ENCODE measurements around the gene PLA2G2C.

The PLA2G2C gene

GRCh38 chr1:20228314-20228825 is 42.1 kb upstream of the PLA2G2C start:
- no peak overlapping the region for H3K4me3 ChIP-seq (ENCODE audit: control insufficient read depth in 1 of 7, extremely low read depth in 1 of 7, insufficient read depth in 4 of 7, low read depth in 2 of 7, low read length in 6 of 7)
- no peak overlapping the region for H3K27ac ChIP-seq (ENCODE audit: insufficient read depth in 1 of 2, low read depth in 1 of 2, low read length in 2 of 2, poor library complexity in 1 of 2, severe bottlenecking in 2 of 2)
- DNase-seq: no peak
- ChIA-PET POLR2A (no interaction called here), CTCF (interaction anchor here (0.9 to 1.1 kb wide), 4 partner anchors 9 to 22 kb away, joined by 3 to 4 read pairs (median 4); no protein-coding TSS in a partner anchor)
- WGBS (ENCODE audit: insufficient coverage): 96% methylated on average over 8 of the region's 11 CpGs
- no peaks in the 10 kb centered on the region for H3K36me3 ChIP-seq (ENCODE audit: control insufficient read depth in 4 of 4, insufficient read depth in 4 of 4, low read length in 3 of 4)
- H3K9me3 ChIP-seq (ENCODE audit: control extremely low read depth in 1 of 5, control insufficient read depth in 4 of 5, insufficient read depth in 2 of 5, low read depth in 1 of 5, low read length in 4 of 5): peaks cover 0 to 6% (median 0%) of the 10 kb centered on the region in 5 experiments
- peaks cover 4 to 72% (median 28%) of the 10 kb centered on the region in 5 experiments for H3K27me3 ChIP-seq (replicated peaks in 2 of 5; ENCODE audit: control insufficient read depth in 4 of 5, insufficient read depth in 5 of 5, low read length in 4 of 5)
- no peaks in the 10 kb centered on the region for H3K4me1 ChIP-seq (ENCODE audit: control extremely low read depth in 1 of 4, control insufficient read depth in 4 of 4, insufficient read depth in 4 of 4, low read length in 3 of 4)

- POLR2A ChIA-PET: no interaction called here
- Histone ChIP-seq H3K27me3 (replicated peaks in 2 of 5; ENCODE audit: control insufficient read depth in 4 of 5, insufficient read depth in 5 of 5, low read length in 4 of 5) (peaks cover 4 to 76% (median 27%) of the 10 kb centered on the region in 5 experiments), H3K27ac (ENCODE audit: insufficient read depth in 1 of 2, low read depth in 1 of 2, low read length in 2 of 2, poor library complexity in 1 of 2, severe bottlenecking in 2 of 2) (no peak overlapping the region), H3K9me3 (ENCODE audit: control extremely low read depth in 1 of 5, control insufficient read depth in 4 of 5, insufficient read depth in 2 of 5, low read depth in 1 of 5, low read length in 4 of 5) (peaks cover 0 to 6% (median 0%) of the 10 kb centered on the region in 5 experiments), H3K4me1 (ENCODE audit: control extremely low read depth in 1 of 4, control insufficient read depth in 4 of 4, insufficient read depth in 4 of 4, low read length in 3 of 4) (no peaks in the 10 kb centered on the region), H3K4me3 (ENCODE audit: control insufficient read depth in 1 of 7, extremely low read depth in 1 of 7, insufficient read depth in 4 of 7, low read depth in 2 of 7, low read length in 6 of 7) (no peak overlapping the region), H3K36me3 (ENCODE audit: control insufficient read depth in 4 of 4, insufficient read depth in 4 of 4, low read length in 3 of 4) (no peaks in the 10 kb centered on the region)
- CTCF ChIA-PET: interaction anchor here (1.0 kb wide), 1 partner anchor 23 kb away, joined by 3 read pairs; no protein-coding TSS in a partner anchor
- DNase-seq: no peak
- WGBS (ENCODE audit: insufficient coverage): 55% methylated on average over 4 of the region's 4 CpGs
Measured at GRCh38 chr1:20227704-20228103, 41.4 kb upstream of the PLA2G2C start.

GRCh38 chr1:20224546-20224945 is 38.2 kb upstream of the PLA2G2C start:
- Histone ChIP-seq H3K4me3 (ENCODE audit: control insufficient read depth in 1 of 7, extremely low read depth in 1 of 7, insufficient read depth in 4 of 7, low read depth in 2 of 7, low read length in 6 of 7) (no peak overlapping the region), H3K27me3 (replicated peaks in 2 of 5; ENCODE audit: control insufficient read depth in 4 of 5, insufficient read depth in 5 of 5, low read length in 4 of 5) (peaks cover 6 to 82% (median 33%) of the 10 kb centered on the region in 5 experiments), H3K36me3 (ENCODE audit: control insufficient read depth in 4 of 4, insufficient read depth in 4 of 4, low read length in 3 of 4) (no peaks in the 10 kb centered on the region), H3K9me3 (ENCODE audit: control extremely low read depth in 1 of 5, control insufficient read depth in 4 of 5, insufficient read depth in 2 of 5, low read depth in 1 of 5, low read length in 4 of 5) (peaks cover 0 to 6% (median 0%) of the 10 kb centered on the region in 5 experiments), H3K4me1 (ENCODE audit: control extremely low read depth in 1 of 4, control insufficient read depth in 4 of 4, insufficient read depth in 4 of 4, low read length in 3 of 4) (no peaks in the 10 kb centered on the region), H3K27ac (ENCODE audit: insufficient read depth in 1 of 2, low read depth in 1 of 2, low read length in 2 of 2, poor library complexity in 1 of 2, severe bottlenecking in 2 of 2) (no peak overlapping the region)
- ChIA-PET CTCF (interaction anchor here (1.0 to 1.5 kb wide), 2 partner anchors 8 to 11 kb away, joined by 3 read pairs; no protein-coding TSS in a partner anchor), POLR2A (no interaction called here)
- 77% methylated on average over 2 of the region's 3 CpGs for WGBS (ENCODE audit: insufficient coverage)
- no peak for DNase-seq

DNA sequence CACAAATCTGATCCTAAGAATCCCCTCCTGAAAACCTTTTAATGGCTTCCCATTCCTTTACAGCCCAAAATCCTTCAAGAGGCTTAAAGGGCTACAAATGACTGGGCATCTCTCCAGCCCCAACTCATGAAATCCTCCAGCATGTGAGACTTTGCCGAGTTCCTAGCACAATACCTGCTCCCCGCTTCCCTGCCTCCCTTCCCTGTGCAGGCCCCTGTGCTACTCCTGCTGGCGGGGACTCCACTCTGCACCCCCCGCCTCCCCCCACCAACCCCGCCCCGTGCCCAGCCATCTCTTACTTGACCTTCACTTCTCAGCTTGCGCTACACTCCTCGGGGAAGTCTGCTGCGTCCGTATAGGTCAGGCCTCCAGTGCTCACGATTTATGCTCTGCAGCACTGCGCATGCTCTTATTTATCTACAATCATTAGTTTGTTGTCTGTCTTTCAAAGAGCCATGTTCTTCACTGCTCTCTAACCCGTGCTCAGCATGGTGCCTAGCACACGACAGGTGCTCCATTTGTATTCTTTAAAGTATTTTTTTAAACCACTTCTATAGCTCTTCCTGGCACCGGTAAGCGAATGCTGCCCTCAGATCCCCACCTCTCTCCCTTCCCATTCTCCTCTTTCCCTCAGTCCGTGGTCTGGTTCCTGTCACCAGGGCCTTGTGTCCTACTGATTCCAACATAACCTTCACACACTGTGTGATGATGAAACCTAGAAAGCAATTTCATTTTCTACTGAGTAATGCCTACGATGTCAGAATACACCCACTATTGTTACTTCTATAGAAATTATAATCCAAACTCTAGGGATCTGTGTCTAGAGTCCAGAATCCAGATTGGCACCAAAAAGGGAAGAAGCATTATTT is 37.5 kb upstream of the PLA2G2C start:
- H3K9me3 ChIP-seq (ENCODE audit: control extremely low read depth in 1 of 5, control insufficient read depth in 4 of 5, insufficient read depth in 2 of 5, low read depth in 1 of 5, low read length in 4 of 5): peaks cover 0 to 6% (median 0%) of the 10 kb centered on the region in 5 experiments
- DNase-seq: no peak
- CTCF ChIA-PET: interaction anchor here (1.0 kb wide), 1 partner anchor 9 kb away, joined by 3 read pairs; no protein-coding TSS in a partner anchor
- no peaks in the 10 kb centered on the region for H3K36me3 ChIP-seq (ENCODE audit: control insufficient read depth in 4 of 4, insufficient read depth in 4 of 4, low read length in 3 of 4)
- WGBS (ENCODE audit: insufficient coverage): 40% methylated on average over 12 of the region's 18 CpGs
- H3K27me3 ChIP-seq (replicated peaks in 2 of 5; ENCODE audit: control insufficient read depth in 4 of 5, insufficient read depth in 5 of 5, low read length in 4 of 5): peaks cover 6 to 77% (median 32%) of the 10 kb centered on the region in 5 experiments
- no peaks in the 10 kb centered on the region for H3K4me1 ChIP-seq (ENCODE audit: control extremely low read depth in 1 of 4, control insufficient read depth in 4 of 4, insufficient read depth in 4 of 4, low read length in 3 of 4)
- H3K27ac ChIP-seq (ENCODE audit: insufficient read depth in 1 of 2, low read depth in 1 of 2, low read length in 2 of 2, poor library complexity in 1 of 2, severe bottlenecking in 2 of 2): no peak overlapping the region
- POLR2A ChIA-PET: no interaction called here
- no peak overlapping the region for H3K4me3 ChIP-seq (ENCODE audit: control insufficient read depth in 1 of 7, extremely low read depth in 1 of 7, insufficient read depth in 4 of 7, low read depth in 2 of 7, low read length in 6 of 7)

GRCh38 chr1:20223106-20223505 is 36.8 kb upstream of the PLA2G2C start:
- Histone ChIP-seq H3K27me3 (replicated peaks in 2 of 5; ENCODE audit: control insufficient read depth in 4 of 5, insufficient read depth in 5 of 5, low read length in 4 of 5) (peaks cover 6 to 74% (median 31%) of the 10 kb centered on the region in 5 experiments), H3K9me3 (ENCODE audit: control extremely low read depth in 1 of 5, control insufficient read depth in 4 of 5, insufficient read depth in 2 of 5, low read depth in 1 of 5, low read length in 4 of 5) (peaks cover 0 to 6% (median 0%) of the 10 kb centered on the region in 5 experiments), H3K36me3 (ENCODE audit: control insufficient read depth in 4 of 4, insufficient read depth in 4 of 4, low read length in 3 of 4) (no peaks in the 10 kb centered on the region), H3K27ac (ENCODE audit: insufficient read depth in 1 of 2, low read depth in 1 of 2, low read length in 2 of 2, poor library complexity in 1 of 2, severe bottlenecking in 2 of 2) (no peak overlapping the region), H3K4me3 (ENCODE audit: control insufficient read depth in 1 of 7, extremely low read depth in 1 of 7, insufficient read depth in 4 of 7, low read depth in 2 of 7, low read length in 6 of 7) (no peak overlapping the region), H3K4me1 (ENCODE audit: control extremely low read depth in 1 of 4, control insufficient read depth in 4 of 4, insufficient read depth in 4 of 4, low read length in 3 of 4) (no peaks in the 10 kb centered on the region)
- no peak for DNase-seq
- WGBS (ENCODE audit: insufficient coverage): 19% methylated on average over 2 of the region's 2 CpGs
- ChIA-PET POLR2A (no interaction called here), CTCF (interaction anchor here (1.4 kb wide), 1 partner anchor 10 kb away, joined by 6 read pairs; no protein-coding TSS in a partner anchor)

DNA sequence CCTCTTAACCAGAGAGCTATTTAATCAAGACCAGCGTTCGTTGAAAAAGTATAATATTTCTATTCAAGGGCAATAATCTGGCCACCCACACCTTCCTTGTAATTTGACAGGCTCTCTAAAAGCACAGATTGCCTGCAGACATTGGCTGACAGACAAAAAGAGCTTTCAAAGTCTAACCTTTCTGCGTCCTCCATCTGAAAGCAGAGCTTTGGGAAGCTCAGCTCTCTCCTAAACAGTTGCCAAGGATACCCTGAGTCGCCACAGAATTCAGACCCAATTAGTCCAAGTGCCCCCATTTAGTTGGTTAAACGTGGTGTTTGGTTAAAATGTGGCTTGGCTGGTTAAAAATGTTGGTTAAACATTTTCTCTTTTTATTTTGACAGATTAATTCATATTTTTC is 33.7 kb upstream of the PLA2G2C start:
- POLR2A ChIA-PET: interaction anchor here (0.7 kb wide), 1 partner anchor 41 kb away, joined by 3 read pairs; no protein-coding TSS in a partner anchor
- Histone ChIP-seq H3K4me3 (ENCODE audit: control insufficient read depth in 1 of 7, extremely low read depth in 1 of 7, insufficient read depth in 4 of 7, low read depth in 2 of 7, low read length in 6 of 7) (no peak overlapping the region), H3K27ac (ENCODE audit: insufficient read depth in 1 of 2, low read depth in 1 of 2, low read length in 2 of 2, poor library complexity in 1 of 2, severe bottlenecking in 2 of 2) (no peak overlapping the region), H3K36me3 (ENCODE audit: control insufficient read depth in 4 of 4, insufficient read depth in 4 of 4, low read length in 3 of 4) (no peaks in the 10 kb centered on the region), H3K4me1 (ENCODE audit: control extremely low read depth in 1 of 4, control insufficient read depth in 4 of 4, insufficient read depth in 4 of 4, low read length in 3 of 4) (no peaks in the 10 kb centered on the region), H3K9me3 (ENCODE audit: control extremely low read depth in 1 of 5, control insufficient read depth in 4 of 5, insufficient read depth in 2 of 5, low read depth in 1 of 5, low read length in 4 of 5) (no peaks in the 10 kb centered on the region), H3K27me3 (replicated peaks in 2 of 5; ENCODE audit: control insufficient read depth in 4 of 5, insufficient read depth in 5 of 5, low read length in 4 of 5) (peaks cover 9 to 74% (median 21%) of the 10 kb centered on the region in 5 experiments)
- DNase-seq: no peak
- CTCF ChIA-PET: interaction anchor here (0.7 to 1.2 kb wide), 2 partner anchors 9 to 27 kb away, joined by 3 read pairs; no protein-coding TSS in a partner anchor
- WGBS (ENCODE audit: insufficient coverage): 96% methylated on average over 3 of the region's 5 CpGs

Data from common myeloid progenitor, CD34-positive (primary cell).